Osteoblast (primary cell): ENCODE measurements around the gene NAA10. TPM values are rescaled to one million over a fixed set of nuclear protein-coding genes. Genes with fewer than 3 reads are reported as not detected.
A peak's percentile ranks its signal among the peaks of the same experiment; 100 is the strongest.

Experiments
- DNase-seq: peaks from one replicate; pipeline ENCODE4 v3.0.0; 2011; ENCODE audit warnings: low spot score, mixed read lengths; ENCODE audit not compliant: insufficient read length; ENCODE audit errors: missing footprints
- H2AFZ ChIP-seq: 2 replicates; pipeline ENCODE4 v1.6.0; 2011; ENCODE audit warnings: mild to moderate bottlenecking, low read length
- H3K27ac ChIP-seq: 2 replicates; pipeline ENCODE4 v1.5.1; 2011; ENCODE audit warnings: mild to moderate bottlenecking, low read depth, low read length, moderate library complexity
- H3K27me3 ChIP-seq: 2 replicates; pipeline ENCODE4 v1.6.0; 2012; ENCODE audit warnings: mild to moderate bottlenecking, control low read depth, inconsistent platforms, low read length, moderate library complexity; ENCODE audit not compliant: insufficient read depth
- H3K36me3 ChIP-seq: 2 replicates; pipeline ENCODE4 v1.5.1; 2011; ENCODE audit warnings: mild to moderate bottlenecking, low read length, control low read depth, moderate library complexity; ENCODE audit not compliant: insufficient read depth
- H3K4me1 ChIP-seq: 2 replicates; pipeline ENCODE4 v1.5.1; 2011; ENCODE audit warnings: mild to moderate bottlenecking, low read length, control low read depth, moderate library complexity; ENCODE audit not compliant: insufficient read depth
- H3K4me2 ChIP-seq: 2 replicates; pipeline ENCODE4 v1.6.0; 2011; ENCODE audit warnings: mild to moderate bottlenecking, low read length; ENCODE audit not compliant: insufficient read depth
- H3K4me3 ChIP-seq: fragments of 200-600 bp; sonication (generic); 3 replicates; pipeline ENCODE4 v1.5.1; 2012; ENCODE audit warnings: mild to moderate bottlenecking, low read length, inconsistent platforms; ENCODE audit not compliant: insufficient read depth
- H3K79me2 ChIP-seq: 2 replicates; pipeline ENCODE4 v1.6.0; 2012; ENCODE audit warnings: mild to moderate bottlenecking, low read length, control low read depth, inconsistent platforms; ENCODE audit not compliant: insufficient read depth
- H3K9me3 ChIP-seq: 2 replicates; pipeline ENCODE4 v1.5.1; 2011; ENCODE audit warnings: low read depth, low read length, control low read depth
- H4K20me1 ChIP-seq: 2 replicates; pipeline ENCODE4 v1.6.0; 2012; ENCODE audit warnings: mild to moderate bottlenecking, low read length, control low read depth; ENCODE audit not compliant: insufficient read depth
- total RNA-seq: library from RNA; depleted of rRNA; stranded (reverse); fragments of >200 nt; gene quantifications from 2 replicates; pipeline ENCODE4 v1.2.3, GENCODE V29; 2012
- TF ChIP-seq, protein P1 (sequence below): IDR thresholded peaks from 2 replicates; pipeline ENCODE4 v1.5.1; 2011; ENCODE audit warnings: mild to moderate bottlenecking, low read depth, low read length, moderate library complexity; ENCODE audit errors: extremely low read depth

Gene NAA10
- total RNA-seq, 1 donor, result 43.4 TPM

DNA sequence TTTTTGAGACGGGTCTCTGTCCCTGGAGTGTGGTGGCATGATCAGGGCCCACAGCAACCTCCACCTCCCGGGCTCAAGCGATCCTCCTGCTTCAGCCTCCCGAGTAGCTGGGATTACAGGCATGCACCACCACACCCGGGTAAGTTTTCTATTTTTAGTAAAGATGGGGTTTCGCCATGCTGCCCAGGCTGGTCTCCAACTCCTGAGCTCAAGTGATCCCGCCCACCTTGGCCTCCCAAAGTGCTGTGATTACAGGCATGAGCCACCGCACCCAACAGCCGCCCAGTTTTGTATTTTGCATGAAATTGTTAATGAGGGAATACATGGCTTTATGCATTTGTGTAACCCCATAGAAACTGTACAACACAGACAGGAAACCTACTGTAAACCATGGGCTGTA is 6.0 kb downstream of the NAA10 start:
- peak overlapping the region; percentile 71 for H3K4me2 ChIP-seq
- H3K27ac ChIP-seq, result no peak overlapping the region
- H3K36me3 ChIP-seq, result peaks cover 22% of the 10 kb centered on the region

DNA sequence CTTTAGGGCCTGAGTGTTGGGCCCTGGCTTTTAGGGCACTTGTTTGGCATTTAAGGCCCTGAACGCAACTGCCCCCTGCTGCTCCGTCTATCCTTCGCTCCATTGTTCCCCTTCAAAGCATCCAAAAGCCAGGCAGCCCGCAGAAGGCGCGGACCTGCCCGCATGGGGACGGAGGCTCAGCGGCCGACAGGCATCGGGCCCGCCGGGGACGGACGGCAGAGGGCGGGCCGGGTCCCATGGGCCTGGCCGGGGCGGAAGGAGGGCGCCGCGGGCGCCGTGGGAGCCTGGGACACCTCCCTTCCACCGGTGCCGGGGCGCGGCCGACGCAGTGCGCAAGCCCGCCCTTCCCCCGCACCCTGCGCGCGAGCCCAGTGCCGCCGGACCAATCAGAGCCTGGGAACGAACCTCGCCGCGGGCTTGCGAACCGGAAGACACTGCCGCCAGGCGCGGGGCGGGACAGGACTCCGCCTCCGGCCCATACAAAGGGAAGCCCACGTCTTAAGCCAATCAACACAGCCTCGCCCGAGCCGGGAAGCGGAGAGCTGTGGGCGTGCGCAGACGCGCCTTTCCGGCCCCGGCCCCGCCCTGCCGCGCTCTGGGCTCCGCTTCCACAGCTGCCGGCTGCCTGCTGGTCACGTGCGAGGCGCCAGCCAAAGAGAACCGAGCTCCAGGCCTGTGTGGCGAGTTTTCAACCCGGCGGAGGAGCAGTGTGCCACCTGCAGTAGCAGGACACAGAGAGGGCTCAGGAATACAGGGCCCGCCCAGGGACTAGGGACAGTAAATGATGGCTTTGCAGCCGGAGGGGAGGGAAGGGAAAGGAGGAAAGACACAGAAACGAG is 6.7 kb downstream of the NAA10 start:
- Histone ChIP-seq H2AFZ (peak overlapping the region; percentile 61), H4K20me1 (peaks cover 35% of the 10 kb centered on the region), H3K4me1 (peaks cover 2% of the 10 kb centered on the region), H3K27me3 (peaks cover 6% of the 10 kb centered on the region), H3K4me2 (peak overlapping the region; percentile 71), H3K4me3 (peak overlapping the region; percentile 76), H3K27ac (peak overlapping the region; percentile 78), H3K9me3 (no peaks in the 10 kb centered on the region), H3K79me2 (peaks cover 23% of the 10 kb centered on the region), H3K36me3 (peaks cover 22% of the 10 kb centered on the region)
- peak; percentile 100 for DNase-seq
- TF ChIP-seq, protein P1, sequence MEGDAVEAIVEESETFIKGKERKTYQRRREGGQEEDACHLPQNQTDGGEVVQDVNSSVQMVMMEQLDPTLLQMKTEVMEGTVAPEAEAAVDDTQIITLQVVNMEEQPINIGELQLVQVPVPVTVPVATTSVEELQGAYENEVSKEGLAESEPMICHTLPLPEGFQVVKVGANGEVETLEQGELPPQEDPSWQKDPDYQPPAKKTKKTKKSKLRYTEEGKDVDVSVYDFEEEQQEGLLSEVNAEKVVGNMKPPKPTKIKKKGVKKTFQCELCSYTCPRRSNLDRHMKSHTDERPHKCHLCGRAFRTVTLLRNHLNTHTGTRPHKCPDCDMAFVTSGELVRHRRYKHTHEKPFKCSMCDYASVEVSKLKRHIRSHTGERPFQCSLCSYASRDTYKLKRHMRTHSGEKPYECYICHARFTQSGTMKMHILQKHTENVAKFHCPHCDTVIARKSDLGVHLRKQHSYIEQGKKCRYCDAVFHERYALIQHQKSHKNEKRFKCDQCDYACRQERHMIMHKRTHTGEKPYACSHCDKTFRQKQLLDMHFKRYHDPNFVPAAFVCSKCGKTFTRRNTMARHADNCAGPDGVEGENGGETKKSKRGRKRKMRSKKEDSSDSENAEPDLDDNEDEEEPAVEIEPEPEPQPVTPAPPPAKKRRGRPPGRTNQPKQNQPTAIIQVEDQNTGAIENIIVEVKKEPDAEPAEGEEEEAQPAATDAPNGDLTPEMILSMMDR, result peak; percentile 16

More for the DNA sequence above, 6.0 kb downstream of the NAA10 start:
- no peak overlapping the region for H2AFZ ChIP-seq
- no peak for DNase-seq
- H3K4me1 ChIP-seq, result peaks cover 6% of the 10 kb centered on the region
- H3K27me3 ChIP-seq, result peaks cover 6% of the 10 kb centered on the region
- H3K9me3 ChIP-seq, result no peaks in the 10 kb centered on the region
- no peak overlapping the region for H3K4me3 ChIP-seq
- H3K79me2 ChIP-seq, result peaks cover 30% of the 10 kb centered on the region
- TF ChIP-seq, protein P1, result no peak
- peaks cover 40% of the 10 kb centered on the region for H4K20me1 ChIP-seq

DNA sequence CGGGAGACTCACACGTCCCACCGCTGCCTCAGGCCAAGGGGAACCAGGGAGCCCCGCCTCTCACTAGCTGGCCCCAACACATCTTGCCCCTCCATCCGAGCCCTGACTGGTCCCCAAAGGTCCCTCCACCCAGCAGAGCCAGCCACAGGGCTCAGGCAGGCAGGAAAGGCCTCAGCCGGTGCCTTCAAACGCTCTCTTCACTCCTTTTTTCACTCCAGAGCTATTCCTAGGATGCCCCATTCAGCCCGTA is 7.2 kb downstream of the NAA10 start:
- DNase-seq, result no peak
- peak overlapping the region; percentile 61 for H2AFZ ChIP-seq
- no peaks in the 10 kb centered on the region for H3K9me3 ChIP-seq
- H3K36me3 ChIP-seq, result peaks cover 22% of the 10 kb centered on the region
- H3K27me3 ChIP-seq, result peaks cover 6% of the 10 kb centered on the region
- TF ChIP-seq, protein P1, result no peak
- H3K4me3 ChIP-seq, result peak overlapping the region; percentile 76
- peak overlapping the region; percentile 78 for H3K27ac ChIP-seq
- H3K79me2 ChIP-seq, result peaks cover 18% of the 10 kb centered on the region
- H3K4me2 ChIP-seq, result peak overlapping the region; percentile 71
- H4K20me1 ChIP-seq, result peaks cover 30% of the 10 kb centered on the region
- peaks cover 2% of the 10 kb centered on the region for H3K4me1 ChIP-seq

DNA sequence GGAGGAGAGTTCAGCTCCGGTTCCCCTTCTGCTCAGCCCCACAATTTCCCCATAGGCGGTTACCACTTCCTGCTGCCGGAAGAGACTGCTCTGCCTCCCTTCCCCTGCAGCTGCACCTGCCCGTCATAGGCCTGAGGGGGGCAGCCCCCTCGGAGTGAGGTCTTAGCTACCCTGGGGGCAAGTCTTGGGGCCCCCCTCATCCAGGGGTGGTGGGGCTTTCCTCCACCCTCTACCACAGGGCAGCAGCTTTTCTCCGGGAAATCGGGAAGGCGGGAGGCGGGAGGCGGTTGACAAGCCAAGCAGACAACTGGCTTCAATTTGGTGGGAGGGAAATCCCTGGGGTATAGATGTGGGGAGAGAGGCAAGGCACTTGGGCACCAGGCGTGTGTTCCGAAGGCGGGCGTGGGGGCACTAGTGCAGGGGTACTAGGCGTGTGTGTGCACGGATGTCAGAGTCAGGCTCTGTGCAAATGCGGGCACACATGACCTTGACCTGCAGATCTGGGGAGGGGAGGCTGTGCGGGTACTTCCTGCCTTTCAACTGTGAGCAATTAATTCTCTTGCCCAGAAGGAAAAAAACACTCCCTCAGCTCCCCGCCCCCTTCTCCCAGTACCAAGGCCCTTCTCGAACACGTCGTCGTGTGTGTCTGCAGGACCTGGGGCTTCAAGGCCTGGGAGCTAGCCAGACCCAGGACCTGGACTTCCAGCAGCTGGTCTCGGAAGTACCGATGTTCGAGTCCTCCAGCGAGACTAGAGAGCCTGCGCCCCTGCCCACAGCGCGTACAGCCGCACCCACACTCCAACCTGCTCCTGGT is 7.8 kb downstream of the NAA10 start:
- Histone ChIP-seq H3K27me3 (peaks cover 6% of the 10 kb centered on the region), H3K9me3 (no peaks in the 10 kb centered on the region), H3K27ac (peak overlapping the region; percentile 78), H3K4me2 (peak overlapping the region; percentile 71), H3K79me2 (peaks cover 13% of the 10 kb centered on the region), H2AFZ (peak overlapping the region; percentile 61), H3K36me3 (peaks cover 18% of the 10 kb centered on the region), H4K20me1 (peaks cover 25% of the 10 kb centered on the region), H3K4me3 (peak overlapping the region; percentile 76), H3K4me1 (peaks cover 2% of the 10 kb centered on the region)
- peak; percentile 79 for DNase-seq
- TF ChIP-seq, protein P1, result no peak
